GM19043 (cell line): Measurements from ENCODE around the gene ATPAF2.

Experiments
- ATAC-seq: cut with Tn5 transposase; IDR thresholded peaks from one replicate; pipeline ENCODE4 v1.9.1; 2021; ENCODE audit warnings: low read depth; ENCODE audit not compliant: unreplicated experiment

Gene ATPAF2

GRCh38 chr17:17987901-17988300, 51.1 kb downstream of the ATPAF2 start:
- no peak for ATAC-seq

- ATAC-seq = no peak
Measured at GRCh38 chr17:17987187-17987896, 51.6 kb downstream of the ATPAF2 start.

GRCh38 chr17:17985555-17985954, 53.4 kb downstream of the ATPAF2 start:
- ATAC-seq = no peak

GRCh38 chr17:17985153-17985552, 53.8 kb downstream of the ATPAF2 start:
- no peak for ATAC-seq

- ATAC-seq = no peak
Measured at GRCh38 chr17:17983776-17984175, 55.2 kb downstream of the ATPAF2 start.

GRCh38 chr17:17983376-17983775, 55.6 kb downstream of the ATPAF2 start:
- ATAC-seq = no peak

- ATAC-seq = no peak
Measured at GRCh38 chr17:17982801-17983200, 56.2 kb downstream of the ATPAF2 start.

- ATAC-seq = no peak
Measured at GRCh38 chr17:17981330-17981729, 57.6 kb downstream of the ATPAF2 start.

GRCh38 chr17:17979778-17980177, 59.2 kb downstream of the ATPAF2 start:
- ATAC-seq = no peak

- ATAC-seq = no peak
Measured at GRCh38 chr17:17978481-17979424, 60.2 kb downstream of the ATPAF2 start.

GRCh38 chr17:17976931-17977570, 61.9 kb downstream of the ATPAF2 start:
- ATAC-seq = no peak

- no peak for ATAC-seq
Measured at GRCh38 chr17:17975436-17975835, 63.5 kb downstream of the ATPAF2 start.

GRCh38 chr17:17972952-17973254, 66.1 kb downstream of the ATPAF2 start:
- no peak for ATAC-seq

GRCh38 chr17:17972126-17972951, 66.6 kb downstream of the ATPAF2 start, which contains the start of the genes DRC3 and TOM1L2:
Gene DRC3 (plus strand): TSS chr17:17972862. CDS start chr17:17977599, 4,737 bp downstream.
Gene TOM1L2 (minus strand): TSS chr17:17972400. CDS start chr17:17972313, 87 bp downstream.
- ATAC-seq = peak; percentile 89

- no peak for ATAC-seq
Measured at GRCh38 chr17:17971431-17972125, 67.4 kb downstream of the ATPAF2 start.

GRCh38 chr17:17970699-17971430, 68.1 kb downstream of the ATPAF2 start:
- no peak for ATAC-seq
